ENCODE results near the gene PARD3B.

PARD3B gene

DNA sequence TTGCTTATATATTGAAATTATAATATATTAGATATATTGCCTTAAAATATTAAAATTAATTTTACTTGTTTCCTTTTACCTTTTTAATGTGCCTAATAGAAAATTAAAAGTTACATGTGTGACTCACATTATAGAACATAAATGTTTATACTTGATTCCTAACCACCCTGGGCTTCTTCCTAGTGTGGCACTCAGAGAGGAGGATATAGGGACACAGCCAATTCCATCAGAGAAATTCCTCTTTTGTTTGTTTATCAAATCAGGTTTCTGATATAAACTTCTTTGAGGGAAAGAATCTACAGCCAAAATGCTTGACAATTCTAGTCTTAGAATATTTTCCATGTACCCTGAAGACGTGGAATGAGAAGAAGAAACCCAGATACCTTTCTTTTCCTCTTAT, 788.1 kb downstream of the PARD3B start:
- DNase-seq (ENCODE audit: low spot score): no peak
- TF ChIP-seq, protein P1, sequence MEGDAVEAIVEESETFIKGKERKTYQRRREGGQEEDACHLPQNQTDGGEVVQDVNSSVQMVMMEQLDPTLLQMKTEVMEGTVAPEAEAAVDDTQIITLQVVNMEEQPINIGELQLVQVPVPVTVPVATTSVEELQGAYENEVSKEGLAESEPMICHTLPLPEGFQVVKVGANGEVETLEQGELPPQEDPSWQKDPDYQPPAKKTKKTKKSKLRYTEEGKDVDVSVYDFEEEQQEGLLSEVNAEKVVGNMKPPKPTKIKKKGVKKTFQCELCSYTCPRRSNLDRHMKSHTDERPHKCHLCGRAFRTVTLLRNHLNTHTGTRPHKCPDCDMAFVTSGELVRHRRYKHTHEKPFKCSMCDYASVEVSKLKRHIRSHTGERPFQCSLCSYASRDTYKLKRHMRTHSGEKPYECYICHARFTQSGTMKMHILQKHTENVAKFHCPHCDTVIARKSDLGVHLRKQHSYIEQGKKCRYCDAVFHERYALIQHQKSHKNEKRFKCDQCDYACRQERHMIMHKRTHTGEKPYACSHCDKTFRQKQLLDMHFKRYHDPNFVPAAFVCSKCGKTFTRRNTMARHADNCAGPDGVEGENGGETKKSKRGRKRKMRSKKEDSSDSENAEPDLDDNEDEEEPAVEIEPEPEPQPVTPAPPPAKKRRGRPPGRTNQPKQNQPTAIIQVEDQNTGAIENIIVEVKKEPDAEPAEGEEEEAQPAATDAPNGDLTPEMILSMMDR (IDR thresholded peaks at IDR 0.05; ENCODE audit: extremely low read depth, missing control alignments): no peak

- TF ChIP-seq, protein P1 (IDR thresholded peaks at IDR 0.05; ENCODE audit: extremely low read depth, missing control alignments): no peak
- DNase-seq (ENCODE audit: low spot score): no peak
These were observed 792.0 kb downstream of the PARD3B start for GRCh38 chr2:205337274-205337673.

DNA sequence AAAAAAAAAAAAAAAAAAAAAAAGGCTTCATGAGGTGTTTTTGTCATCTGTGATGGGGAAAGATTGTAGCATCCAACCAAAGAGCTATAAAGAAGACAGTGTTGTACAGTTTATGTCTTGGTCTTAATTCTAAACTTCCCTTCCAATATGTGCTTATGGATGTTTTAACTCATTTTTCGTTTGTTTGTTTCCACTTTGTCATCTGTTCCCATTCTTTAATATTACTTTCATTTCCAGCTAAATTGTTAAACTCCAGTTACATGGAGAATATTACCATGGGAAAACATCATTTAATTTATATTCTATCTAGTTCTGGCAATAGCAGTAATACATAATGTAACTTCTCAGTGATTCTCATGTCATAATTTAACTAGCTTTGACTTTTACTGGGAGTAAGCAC, 792.9 kb downstream of the PARD3B start:
- DNase-seq (ENCODE audit: low spot score): no peak
- TF ChIP-seq, protein P1 (IDR thresholded peaks at IDR 0.05; ENCODE audit: extremely low read depth, missing control alignments): no peak

- TF ChIP-seq, protein P1 (IDR thresholded peaks at IDR 0.05; ENCODE audit: extremely low read depth, missing control alignments): no peak
- no peak for DNase-seq (ENCODE audit: low spot score)
These were observed 797.8 kb downstream of the PARD3B start for GRCh38 chr2:205343103-205343502.

DNA sequence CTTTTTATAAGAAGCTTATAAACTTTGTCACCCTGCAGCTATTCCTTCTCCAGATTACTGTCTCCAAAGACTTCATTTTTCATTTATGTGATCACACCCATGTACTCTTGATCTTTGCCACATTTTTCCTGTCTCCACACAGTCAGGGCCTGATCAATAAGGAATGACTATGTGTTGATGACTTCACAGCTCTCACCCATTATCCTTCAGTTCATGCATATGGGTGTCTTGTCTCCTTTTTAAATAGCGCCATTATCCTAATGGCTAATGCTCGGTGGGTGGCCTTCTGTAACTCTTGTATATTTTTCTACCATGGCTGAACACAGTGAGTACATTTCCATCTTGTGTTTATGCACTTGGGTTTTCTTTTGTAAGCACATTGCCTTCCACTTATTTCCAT, 801.4 kb downstream of the PARD3B start:
- no peak for DNase-seq (ENCODE audit: low spot score)
- TF ChIP-seq, protein P1 (IDR thresholded peaks at IDR 0.05; ENCODE audit: extremely low read depth, missing control alignments): no peak

GRCh38 chr2:205347899-205348298, 802.6 kb downstream of the PARD3B start:
- TF ChIP-seq, protein P1 (IDR thresholded peaks at IDR 0.05; ENCODE audit: extremely low read depth, missing control alignments): no peak
- no peak for DNase-seq (ENCODE audit: low spot score)

DNA sequence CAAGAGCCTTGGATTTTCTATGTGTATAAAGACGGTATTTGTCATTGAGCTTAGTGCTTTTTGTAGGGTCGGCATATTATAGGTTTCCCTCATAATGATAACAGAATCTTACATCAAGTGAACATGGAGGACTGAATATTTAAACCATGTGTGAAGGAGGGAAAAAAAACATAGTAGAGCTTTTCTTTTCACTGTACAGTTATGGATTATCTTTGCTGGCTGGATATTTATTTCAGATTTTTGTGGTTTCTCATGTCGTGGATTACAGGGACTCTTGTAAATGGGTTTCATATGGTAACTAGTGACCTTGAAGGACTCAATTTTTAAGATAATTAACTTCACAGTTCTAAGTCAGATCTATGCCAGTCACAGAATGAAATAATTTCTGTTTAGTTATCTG, 806.8 kb downstream of the PARD3B start:
- no peak for DNase-seq (ENCODE audit: low spot score)

More for the DNA sequence above, 806.8 kb downstream of the PARD3B start:
- TF ChIP-seq, protein P1 (IDR thresholded peaks at IDR 0.05; ENCODE audit: extremely low read depth, missing control alignments): no peak
